Measurements from ENCODE around the gene DLGAP4.

DLGAP4 gene

GRCh38 chr20:36411861-36412454 lies 105.8 kb downstream of the DLGAP4 start:
- DNase-seq, result no peak

DNA sequence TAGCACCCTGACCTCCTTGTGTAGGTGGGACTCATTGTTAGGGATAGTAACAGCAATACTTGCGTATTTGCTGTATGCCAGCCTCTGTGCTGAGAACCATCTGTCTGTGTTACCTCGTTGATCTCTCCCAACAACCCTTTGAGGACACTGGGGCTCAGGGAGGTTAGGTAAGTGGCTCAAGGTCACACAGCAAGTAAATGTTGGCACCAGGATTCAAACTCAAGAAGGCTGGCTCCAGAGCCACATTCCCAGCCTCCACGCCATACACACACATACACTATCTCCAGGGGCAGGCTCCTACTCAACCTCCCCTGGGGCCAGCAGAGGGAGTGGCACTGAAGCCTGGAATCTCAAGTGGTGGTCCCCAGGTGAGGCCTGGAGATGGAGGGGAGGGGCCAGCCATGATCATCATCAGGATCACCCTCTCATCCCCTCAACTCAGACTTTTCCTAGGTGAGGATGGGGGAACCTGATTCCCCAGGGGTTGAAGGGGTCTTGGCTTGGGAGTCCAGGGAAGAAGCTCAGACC lies 109.4 kb downstream of the DLGAP4 start:
- no peak for DNase-seq

GRCh38 chr20:36418711-36419110 lies 112.6 kb downstream of the DLGAP4 start:
- no peak for DNase-seq

DNA sequence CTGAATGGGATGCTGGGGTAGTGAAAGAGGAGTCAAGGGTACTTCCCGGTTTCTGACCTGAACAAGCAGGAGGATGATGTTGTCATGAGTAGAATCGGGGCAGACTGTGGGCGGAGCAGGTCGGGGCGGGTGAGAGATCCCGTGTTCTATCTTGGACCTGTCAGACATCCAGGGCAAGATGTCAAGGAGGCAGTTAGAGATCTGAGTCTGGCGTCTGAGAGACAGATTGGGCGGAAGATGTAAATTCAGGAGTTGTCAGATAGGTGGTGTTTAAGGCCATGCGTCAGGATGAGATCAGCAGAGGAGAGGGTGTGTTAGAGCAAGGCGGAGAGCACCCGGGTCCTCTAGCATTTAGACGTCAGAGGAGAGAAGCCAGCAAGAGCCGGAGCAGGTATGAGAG lies 115.5 kb downstream of the DLGAP4 start:
- no peak for DNase-seq

DNA sequence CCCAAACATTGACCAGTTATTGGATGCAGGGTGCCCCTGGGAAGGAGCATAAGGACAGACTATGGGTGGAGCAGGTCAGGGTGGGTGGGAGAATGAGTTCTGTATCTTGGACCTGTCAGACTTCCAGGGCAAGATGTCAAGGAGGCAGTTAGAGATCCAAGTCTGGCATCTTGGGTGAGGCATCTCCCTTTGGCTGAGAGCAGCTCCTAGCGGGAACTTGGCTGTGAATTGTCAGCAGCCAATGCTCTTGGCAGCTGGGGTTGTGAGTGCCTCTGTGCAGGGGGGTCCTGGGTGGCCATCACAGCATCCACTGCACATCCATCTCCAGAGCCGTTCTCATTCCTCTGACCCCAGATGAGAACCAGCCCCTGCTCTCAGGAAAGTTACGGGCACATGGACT lies 118.2 kb downstream of the DLGAP4 start:
- no peak for DNase-seq

DNA sequence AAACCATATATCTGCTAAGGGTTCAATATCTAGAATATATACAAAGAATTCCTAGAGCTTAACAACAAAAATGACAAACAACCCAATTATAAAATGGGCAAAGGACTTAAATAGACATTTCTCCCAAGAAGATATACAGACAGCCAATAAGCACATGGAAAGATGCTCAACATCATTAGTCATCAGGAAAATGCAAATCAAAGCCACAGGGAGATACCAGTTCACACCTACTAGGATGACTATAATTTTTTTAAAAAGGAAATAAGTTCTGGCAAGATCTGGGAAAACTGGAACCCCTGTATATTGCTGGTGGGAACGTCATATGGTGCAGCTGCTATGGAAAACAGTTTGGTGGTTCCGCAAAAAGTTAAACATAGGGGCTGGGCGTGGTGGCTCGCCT lies 119.0 kb downstream of the DLGAP4 start:
- DNase-seq, result no peak

- no peak for DNase-seq
Measured at GRCh38 chr20:36431604-36432003, 125.5 kb downstream of the DLGAP4 start.

GRCh38 chr20:36432096-36432495 lies 126.0 kb downstream of the DLGAP4 start:
- DNase-seq, result no peak

DNA sequence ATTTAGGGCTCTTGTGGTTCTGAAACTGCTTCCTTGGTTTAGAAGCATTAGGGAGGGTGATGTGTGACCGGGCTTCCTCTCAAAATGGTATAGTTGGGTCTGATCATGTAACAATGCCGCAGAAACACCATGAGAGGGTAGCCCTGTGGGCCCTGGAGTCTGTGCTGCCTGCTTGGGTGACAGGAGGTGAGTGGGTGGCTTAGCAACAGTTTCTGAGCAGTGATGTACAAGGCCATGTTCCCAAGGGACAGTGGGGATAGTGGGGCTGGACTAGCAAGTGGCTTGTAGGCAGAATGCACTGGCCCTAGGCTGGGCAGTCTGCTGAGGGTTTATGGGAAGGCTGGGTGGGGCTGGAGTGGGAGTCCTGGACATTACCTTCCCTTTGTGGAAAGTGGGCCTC lies 128.2 kb downstream of the DLGAP4 start:
- no peak for DNase-seq

DNA sequence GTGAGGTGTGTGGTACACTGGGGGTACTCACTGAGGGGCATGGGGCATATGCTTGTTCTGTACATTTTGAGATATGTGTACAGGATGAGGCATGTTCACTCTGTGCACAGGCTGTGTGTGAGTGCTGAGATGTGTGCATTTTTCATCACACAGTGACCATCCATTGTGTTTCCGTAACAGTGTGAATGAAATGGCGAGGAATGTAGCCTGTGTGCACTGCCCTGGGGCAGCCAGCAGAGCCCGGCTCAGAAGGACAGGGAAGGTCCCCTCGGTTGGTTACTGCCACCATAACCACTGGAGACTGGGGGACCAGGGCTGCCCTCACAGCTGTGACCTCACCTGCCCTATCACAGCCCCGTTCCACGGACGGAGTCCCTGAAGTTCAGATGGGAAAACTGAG lies 129.0 kb downstream of the DLGAP4 start:
- DNase-seq, result no peak

DNA sequence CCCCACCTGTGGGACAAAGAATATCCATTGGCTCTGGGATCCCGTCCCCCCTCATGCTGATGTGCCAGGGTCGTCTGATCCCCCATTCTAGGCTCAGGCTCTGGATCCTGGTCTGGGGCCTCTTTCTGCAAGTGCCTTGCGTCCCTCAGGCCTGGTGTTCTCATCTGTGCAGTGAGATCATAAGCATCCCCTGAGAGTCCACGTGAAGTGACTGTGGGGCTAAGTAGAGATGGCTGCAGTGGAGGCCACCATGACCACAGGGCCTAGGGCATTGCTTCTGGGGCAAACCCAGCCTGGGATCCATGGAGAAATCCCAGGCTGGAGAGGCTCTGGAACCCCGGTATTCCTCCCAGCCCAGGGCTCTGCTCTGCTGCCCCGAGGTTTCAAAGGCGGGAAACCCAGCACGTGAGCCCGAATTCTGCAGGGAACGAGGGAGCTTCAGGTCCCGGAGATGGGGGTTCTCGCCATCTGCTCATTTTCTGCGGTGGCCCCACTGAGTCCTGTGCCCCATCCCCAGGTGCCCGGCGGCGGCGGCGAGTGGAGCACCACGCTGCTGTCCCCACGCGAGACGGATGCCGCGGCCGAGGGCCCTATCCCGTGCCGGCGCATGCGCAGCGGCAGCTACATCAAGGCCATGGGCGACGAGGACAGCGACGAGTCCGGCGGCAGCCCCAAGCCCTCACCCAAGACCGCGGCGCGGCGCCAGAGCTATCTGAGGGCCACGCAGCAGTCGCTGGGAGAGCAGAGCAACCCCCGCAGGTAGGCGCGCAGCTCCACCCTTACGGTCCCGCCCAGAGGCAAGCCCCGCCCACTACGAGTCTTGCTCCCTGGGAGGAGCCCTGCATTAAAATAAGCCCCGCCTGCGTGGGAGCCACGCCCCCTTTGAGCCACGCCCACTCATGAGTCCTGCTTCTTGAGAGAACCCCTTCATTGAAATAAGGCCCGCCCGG lies 129.7 kb downstream of the DLGAP4 start:
- DNase-seq, result peak; percentile 89 to 91

GRCh38 chr20:36439040-36439730 lies 133.0 kb downstream of the DLGAP4 start:
- peak; percentile 52 to 58 for DNase-seq

DNA sequence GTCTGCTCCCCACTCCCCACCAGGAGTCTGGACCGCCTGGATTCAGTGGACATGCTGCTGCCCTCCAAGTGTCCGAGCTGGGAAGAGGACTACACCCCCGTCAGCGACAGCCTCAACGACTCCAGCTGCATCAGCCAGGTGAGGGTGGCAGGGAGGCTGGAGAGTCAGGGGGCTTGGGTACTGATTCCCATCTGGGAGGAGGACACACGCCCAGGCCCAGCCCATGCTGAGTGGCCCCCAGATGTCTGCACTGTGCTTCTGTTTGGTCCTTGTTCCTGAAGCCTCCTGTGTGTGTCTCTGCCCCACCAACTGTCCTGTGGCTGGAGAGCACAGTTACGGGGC lies 133.6 kb downstream of the DLGAP4 start:
- no peak for DNase-seq

- DNase-seq, result no peak
Measured at GRCh38 chr20:36440370-36441026, 134.4 kb downstream of the DLGAP4 start.

GRCh38 chr20:36441027-36441414 lies 134.9 kb downstream of the DLGAP4 start:
- DNase-seq, result no peak

- no peak for DNase-seq
Measured at GRCh38 chr20:36441416-36441815, 135.3 kb downstream of the DLGAP4 start.

DNA sequence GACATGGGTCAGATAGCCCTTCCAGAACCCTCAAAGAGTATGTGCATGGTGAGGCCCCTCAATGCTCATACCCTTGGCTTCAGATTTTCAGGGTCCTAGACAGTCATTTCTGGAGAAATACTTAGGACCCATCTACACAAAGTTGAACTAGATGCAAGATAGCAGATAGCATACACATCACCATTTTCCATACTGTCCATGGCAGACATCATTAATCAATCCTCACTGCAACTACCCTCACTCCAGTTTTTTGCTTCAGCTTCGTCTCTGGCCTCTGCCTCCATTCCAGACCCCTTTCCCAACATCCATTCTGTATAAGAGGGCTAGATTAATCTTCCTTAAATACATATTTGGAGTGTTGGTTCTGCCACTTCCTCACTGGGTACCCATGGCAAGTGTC lies 139.7 kb downstream of the DLGAP4 start:
- no peak for DNase-seq

DNA sequence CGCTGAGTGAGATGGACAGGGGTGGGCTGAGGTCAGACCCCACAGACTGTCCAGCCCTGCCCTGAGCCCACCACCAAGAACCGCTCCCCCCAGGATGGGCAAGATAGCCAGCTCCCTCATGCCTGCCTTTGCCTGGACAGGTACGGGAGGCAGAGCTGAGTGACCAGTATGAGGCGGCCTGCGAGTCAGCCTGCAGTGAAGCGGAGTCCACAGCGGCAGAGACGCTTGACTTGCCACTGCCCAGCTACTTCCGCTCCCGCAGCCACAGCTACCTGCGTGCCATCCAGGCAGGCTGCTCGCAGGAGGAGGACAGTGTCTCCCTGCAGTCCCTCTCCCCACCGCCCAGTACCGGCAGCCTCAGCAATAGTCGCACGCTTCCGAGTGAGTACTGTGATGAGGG lies 140.4 kb downstream of the DLGAP4 start:
- DNase-seq, result no peak

- no peak for DNase-seq
Measured at GRCh38 chr20:36447101-36447500, 141.0 kb downstream of the DLGAP4 start.

DNA sequence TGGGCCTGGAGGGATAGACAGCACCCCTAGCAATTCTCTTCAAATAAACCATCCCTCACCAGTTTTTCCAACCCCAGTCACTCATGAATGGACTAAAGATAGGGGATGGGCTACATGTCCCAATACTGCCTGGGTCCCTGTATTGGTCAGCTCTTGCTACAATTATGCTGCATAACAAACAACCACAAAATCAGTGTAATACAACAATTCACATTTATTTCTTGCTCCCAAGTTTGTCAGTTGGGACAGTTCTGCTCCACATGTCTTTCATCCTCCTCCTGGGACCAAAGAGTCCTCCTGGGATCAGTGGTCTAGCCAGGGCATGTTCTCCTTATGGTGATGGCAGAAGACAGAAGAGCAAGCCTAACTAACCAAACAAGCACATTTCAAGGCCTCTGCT lies 143.5 kb downstream of the DLGAP4 start:
- no peak for DNase-seq

DNA sequence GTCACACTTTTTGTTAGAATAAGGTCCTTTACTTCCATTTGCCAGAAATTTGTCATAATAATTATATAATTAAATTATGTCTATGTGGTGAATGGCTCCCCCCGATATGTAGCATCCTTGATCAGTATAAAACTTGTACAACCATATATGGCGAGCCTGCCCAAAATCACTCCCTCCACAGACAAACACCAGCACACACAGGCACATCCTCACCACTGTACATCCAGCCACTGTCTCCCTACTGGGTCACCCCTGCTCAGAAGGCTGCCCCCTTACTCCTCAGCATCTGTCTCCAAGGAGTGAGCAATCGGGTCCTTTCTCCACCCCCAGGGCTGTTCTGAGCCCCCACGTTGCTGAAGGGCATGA lies 148.2 kb downstream of the DLGAP4 start:
- DNase-seq, result no peak

DNA sequence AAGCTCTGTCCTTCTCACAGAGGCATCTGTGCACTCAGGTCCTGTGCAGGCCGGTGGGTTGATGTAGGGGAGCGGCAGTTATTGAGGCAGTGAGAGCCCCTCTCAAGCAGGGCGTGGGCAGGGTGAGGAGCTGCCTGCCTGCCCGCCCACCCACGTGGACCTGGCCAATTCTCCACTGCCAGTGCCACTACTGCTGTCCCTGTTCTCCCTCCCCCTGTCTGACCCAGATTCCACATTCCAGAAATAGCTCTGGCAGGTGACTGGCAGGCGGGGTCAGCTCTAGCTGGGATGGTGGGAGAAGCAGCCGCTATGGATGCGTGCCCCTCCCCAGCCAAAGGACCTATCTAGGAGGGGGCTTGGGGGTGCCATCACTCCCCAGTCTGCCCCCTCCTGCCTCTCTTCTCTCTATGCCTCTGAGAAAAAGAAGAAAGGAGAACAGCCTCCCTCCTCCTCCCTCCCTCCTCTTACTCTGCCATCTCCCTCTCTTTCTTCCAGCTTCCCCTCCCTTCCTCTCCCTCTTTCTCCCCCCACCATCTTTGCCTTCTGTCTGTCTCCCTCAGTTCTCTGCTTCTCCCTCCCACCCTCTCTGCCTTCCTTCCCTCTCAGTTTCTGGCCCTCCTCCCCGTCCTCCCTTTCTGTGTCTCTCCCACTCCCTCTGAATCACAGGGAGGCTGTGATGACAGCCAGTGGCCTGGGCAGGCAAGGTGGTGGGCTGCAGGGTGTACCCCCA lies 148.7 kb downstream of the DLGAP4 start:
- DNase-seq, result no peak

All from CD4-positive, alpha-beta T cell treated with Interleukin-4 for 1 hour (primary cell).